Upper lobe of right lung (tissue), 1 donor: ENCODE measurements around the gene BCAS3. TPM values are rescaled to one million over a fixed set of nuclear protein-coding genes. Genes with fewer than 3 reads are reported as not detected.

Experiments used
- ATAC-seq: fragments of 200-7000 bp; cut with Tn5 transposase; one replicate; pipeline ENCODE4 v1.9.1; 2020; ENCODE audit warnings: mild to moderate bottlenecking, moderate library complexity
- DNase-seq: peaks from one replicate; pipeline ENCODE4 v3.0.0-alpha.2; 2020
- H3K27ac ChIP-seq: fragments of 200-600 bp; one replicate; pipeline ENCODE4 v1.8.0; 2022
- H3K27me3 ChIP-seq: fragments of 200-600 bp; one replicate; pipeline ENCODE4 v1.8.0; 2022; ENCODE audit warnings: mild to moderate bottlenecking
- H3K36me3 ChIP-seq: fragments of 200-600 bp; one replicate; pipeline ENCODE4 v1.8.0; 2022
- H3K4me1 ChIP-seq: fragments of 200-600 bp; one replicate; pipeline ENCODE4 v1.8.0; 2022
- H3K4me3 ChIP-seq: fragments of 200-600 bp; one replicate; pipeline ENCODE4 v1.8.0; 2022; ENCODE audit warnings: mild to moderate bottlenecking
- H3K9me3 ChIP-seq: fragments of 200-600 bp; one replicate; pipeline ENCODE4 v1.8.0; 2022
- CTCF ChIP-seq: fragments of 200-600 bp; IDR thresholded peaks from one replicate; pipeline ENCODE4 v1.8.0; 2022; ENCODE audit warnings: antibody characterized with exemption
- intact Hi-C: fragments of 100-400 bp; cut with DNase I; formaldehyde crosslinking; loops from one replicate; pipeline ENCODE4 v1.11.0; 2022
- total RNA-seq: library from RNA; stranded (reverse); fragmentation: NEBNext Ultra II Directional; extraction: Animal tissue kit (Norgen Biotek cat#: 25700); gene quantifications from one replicate; pipeline ENCODE4 v1.2.1, GENCODE V29; 2021
- donor health status: DM: no; HTN: yes; CAD: no; lungs with severe emphysema.

The BCAS3 gene
- total RNA-seq, 1 donor from 2014 or later, result 23.5 TPM

GRCh38 chr17:61047515-61047914 lies 369.9 kb downstream of the BCAS3 start:
- H3K4me1 ChIP-seq, result no peaks in the 10 kb centered on the region
- DNase-seq (no peak), ATAC-seq (no peak)
- intact Hi-C loops, result no loop called here
- no peak overlapping the region for H3K4me3 ChIP-seq
- no peaks in the 10 kb centered on the region for H3K36me3 ChIP-seq
- no peak for TF ChIP-seq CTCF
- H3K9me3 ChIP-seq, result no peaks in the 10 kb centered on the region
- no peak overlapping the region for H3K27ac ChIP-seq
- no peaks in the 10 kb centered on the region for H3K27me3 ChIP-seq

GRCh38 chr17:61048376-61049106 lies 370.9 kb downstream of the BCAS3 start:
- DNase-seq, result no peak
- Histone ChIP-seq H3K4me3 (no peak overlapping the region), H3K9me3 (no peaks in the 10 kb centered on the region), H3K27ac (no peak overlapping the region), H3K27me3 (no peaks in the 10 kb centered on the region), H3K4me1 (no peaks in the 10 kb centered on the region), H3K36me3 (no peaks in the 10 kb centered on the region)
- ATAC-seq, result no peak
- intact Hi-C loops, result no loop called here
- no peak for TF ChIP-seq CTCF

- no peak overlapping the region for H3K27ac ChIP-seq
- no peaks in the 10 kb centered on the region for H3K36me3 ChIP-seq
- TF ChIP-seq CTCF, result no peak
- H3K9me3 ChIP-seq, result no peaks in the 10 kb centered on the region
- no peak for ATAC-seq
- intact Hi-C loops, result no loop called here
- no peaks in the 10 kb centered on the region for H3K27me3 ChIP-seq
- DNase-seq, result no peak
- H3K4me3 ChIP-seq, result no peak overlapping the region
- H3K4me1 ChIP-seq, result no peaks in the 10 kb centered on the region
Observed at GRCh38 chr17:61053469-61053868, 375.8 kb downstream of the BCAS3 start.

- no peak for TF ChIP-seq CTCF
- Histone ChIP-seq H3K4me1 (no peaks in the 10 kb centered on the region), H3K4me3 (no peak overlapping the region), H3K9me3 (no peaks in the 10 kb centered on the region), H3K27ac (no peak overlapping the region), H3K27me3 (no peaks in the 10 kb centered on the region), H3K36me3 (no peaks in the 10 kb centered on the region)
- intact Hi-C loops, result no loop called here
- DNase-seq, result no peak
- peak; percentile 26 for ATAC-seq
Observed at GRCh38 chr17:61054436-61054835, 376.8 kb downstream of the BCAS3 start.

GRCh38 chr17:61057257-61057656 lies 379.6 kb downstream of the BCAS3 start:
- H3K36me3 ChIP-seq, result no peaks in the 10 kb centered on the region
- DNase-seq, result no peak
- ATAC-seq, result no peak
- intact Hi-C loops, result no loop called here
- H3K4me1 ChIP-seq, result no peaks in the 10 kb centered on the region
- H3K27me3 ChIP-seq, result no peaks in the 10 kb centered on the region
- TF ChIP-seq CTCF, result no peak
- no peaks in the 10 kb centered on the region for H3K9me3 ChIP-seq
- no peak overlapping the region for H3K27ac ChIP-seq
- H3K4me3 ChIP-seq, result no peak overlapping the region

GRCh38 chr17:61058066-61058465 lies 380.4 kb downstream of the BCAS3 start:
- intact Hi-C loops, result no loop called here

More at GRCh38 chr17:61058066-61058465, 380.4 kb downstream of the BCAS3 start:
- no peaks in the 10 kb centered on the region for H3K36me3 ChIP-seq
- no peaks in the 10 kb centered on the region for H3K9me3 ChIP-seq
- ATAC-seq, result no peak
- TF ChIP-seq CTCF, result no peak
- H3K27ac ChIP-seq, result no peak overlapping the region
- no peak overlapping the region for H3K4me3 ChIP-seq
- H3K4me1 ChIP-seq, result no peaks in the 10 kb centered on the region
- no peaks in the 10 kb centered on the region for H3K27me3 ChIP-seq
- no peak for DNase-seq
